Hepatocyte (in vitro differentiated cells): ENCODE measurements around the gene PIK3CA.

Source experiments
- EZH2 ChIP-seq: fragments of 200-600 bp; sonication (generic); IDR thresholded peaks from 2 replicates; pipeline ENCODE4 v1.6.1; 2016; ENCODE audit warnings: antibody characterized with exemption, mild to moderate bottlenecking, borderline replicate concordance
- EZH2phosphoT487 ChIP-seq: fragments of 200-600 bp; sonication (generic); IDR thresholded peaks from one replicate; pipeline ENCODE4 v1.6.1; 2018; ENCODE audit warnings: antibody characterized with exemption, mild to moderate bottlenecking, low read depth, moderate library complexity; ENCODE audit not compliant: unreplicated experiment, severe bottlenecking
- TF ChIP-seq, protein P1 (sequence below): fragments of 200-600 bp; sonication (generic); IDR thresholded peaks from 2 replicates; pipeline ENCODE4 v1.5.1; 2016; ENCODE audit warnings: antibody characterized with exemption, mild to moderate bottlenecking; ENCODE audit not compliant: poor library complexity

DNA sequence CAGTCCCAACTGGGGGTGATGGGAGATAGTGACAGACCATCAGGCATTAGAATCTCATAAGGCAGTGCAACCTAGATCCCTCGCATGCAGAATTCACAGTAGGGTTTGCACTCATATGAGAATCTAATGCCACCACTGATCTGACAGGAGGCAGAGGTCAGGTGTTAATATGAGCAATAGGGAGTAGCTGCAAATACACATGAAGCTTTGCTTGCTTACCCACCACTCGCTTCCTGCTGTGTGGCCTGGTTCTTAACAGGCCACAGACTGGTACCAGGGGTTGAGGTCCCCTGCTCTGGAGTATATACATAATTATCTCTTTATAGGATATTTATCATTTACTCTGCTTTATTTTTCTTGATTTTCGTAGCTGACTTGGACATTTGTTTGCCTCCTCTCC lies 40.5 kb upstream of the PIK3CA start:
- TF ChIP-seq EZH2phosphoT487, result no peak
- TF ChIP-seq, protein P1, sequence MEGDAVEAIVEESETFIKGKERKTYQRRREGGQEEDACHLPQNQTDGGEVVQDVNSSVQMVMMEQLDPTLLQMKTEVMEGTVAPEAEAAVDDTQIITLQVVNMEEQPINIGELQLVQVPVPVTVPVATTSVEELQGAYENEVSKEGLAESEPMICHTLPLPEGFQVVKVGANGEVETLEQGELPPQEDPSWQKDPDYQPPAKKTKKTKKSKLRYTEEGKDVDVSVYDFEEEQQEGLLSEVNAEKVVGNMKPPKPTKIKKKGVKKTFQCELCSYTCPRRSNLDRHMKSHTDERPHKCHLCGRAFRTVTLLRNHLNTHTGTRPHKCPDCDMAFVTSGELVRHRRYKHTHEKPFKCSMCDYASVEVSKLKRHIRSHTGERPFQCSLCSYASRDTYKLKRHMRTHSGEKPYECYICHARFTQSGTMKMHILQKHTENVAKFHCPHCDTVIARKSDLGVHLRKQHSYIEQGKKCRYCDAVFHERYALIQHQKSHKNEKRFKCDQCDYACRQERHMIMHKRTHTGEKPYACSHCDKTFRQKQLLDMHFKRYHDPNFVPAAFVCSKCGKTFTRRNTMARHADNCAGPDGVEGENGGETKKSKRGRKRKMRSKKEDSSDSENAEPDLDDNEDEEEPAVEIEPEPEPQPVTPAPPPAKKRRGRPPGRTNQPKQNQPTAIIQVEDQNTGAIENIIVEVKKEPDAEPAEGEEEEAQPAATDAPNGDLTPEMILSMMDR, result no peak
- no peak for TF ChIP-seq EZH2
